GM03348 (cell line): ENCODE results near the gene GORASP2.
"Not testable (repeated sequence)": the region's sequence is repeated elsewhere in the genome, so short reads cannot be mapped to it uniquely, and the experiment has no call there.

ENCODE experiments used
- DNase-seq: peaks from one replicate; pipeline ENCODE4 v3.0.0; 2012; ENCODE audit warnings: low spot score

Gene GORASP2

GRCh38 chr2:170928824-170929685 lies at the start of gene GORASP2:
TSS of gene GORASP2 (plus strand) at chr2:170929253. CDS start at chr2:170929341, 88 bp downstream.
- peak; percentile 99 for DNase-seq

GRCh38 chr2:170881840-170882239 lies 47.2 kb upstream of the GORASP2 start:
- no peak for DNase-seq

- no peak for DNase-seq
Observed at GRCh38 chr2:170882758-170883157, 46.3 kb upstream of the GORASP2 start.

- DNase-seq, result no peak
Observed at GRCh38 chr2:170883683-170884082, 45.4 kb upstream of the GORASP2 start.

GRCh38 chr2:170885130-170885791 lies 43.8 kb upstream of the GORASP2 start:
- peak; percentile 47 for DNase-seq

GRCh38 chr2:170886386-170886785 lies 42.7 kb upstream of the GORASP2 start:
- DNase-seq, result peak; percentile 54

GRCh38 chr2:170887496-170887895 lies 41.6 kb upstream of the GORASP2 start:
- DNase-seq, result no peak

GRCh38 chr2:170887896-170888295 lies 41.2 kb upstream of the GORASP2 start:
- no peak for DNase-seq

- DNase-seq, result no peak
Observed at GRCh38 chr2:170891893-170892292, 37.2 kb upstream of the GORASP2 start.

GRCh38 chr2:170892391-170892951 lies 36.6 kb upstream of the GORASP2 start:
- DNase-seq, result no peak

- peak; percentile 45 for DNase-seq
Observed at GRCh38 chr2:170895023-170895757, 33.9 kb upstream of the GORASP2 start.

GRCh38 chr2:170896622-170897021 lies 32.4 kb upstream of the GORASP2 start:
- no peak for DNase-seq

GRCh38 chr2:170897108-170897507 lies 31.9 kb upstream of the GORASP2 start:
- DNase-seq, result no peak

GRCh38 chr2:170905864-170906263 lies 23.2 kb upstream of the GORASP2 start:
- DNase-seq, result no peak

GRCh38 chr2:170911314-170911889 lies 17.7 kb upstream of the GORASP2 start:
- DNase-seq, result no peak

- not testable (repeated sequence) for DNase-seq
Observed at GRCh38 chr2:170914994-170915666, 13.9 kb upstream of the GORASP2 start.

GRCh38 chr2:170917219-170917913 lies 11.7 kb upstream of the GORASP2 start:
- DNase-seq, result no peak

GRCh38 chr2:170917957-170918356 lies 11.1 kb upstream of the GORASP2 start:
- DNase-seq, result no peak

- DNase-seq, result not testable (repeated sequence)
Observed at GRCh38 chr2:170921873-170922272, 7.2 kb upstream of the GORASP2 start.

- no peak for DNase-seq
Observed at GRCh38 chr2:170922634-170923494, 6.2 kb upstream of the GORASP2 start.
